Measurements from ENCODE around the gene CDYL. TPM values are rescaled to one million over a fixed set of nuclear protein-coding genes. Genes with fewer than 3 reads are reported as not detected.
"Not testable (repeated sequence)": the region's sequence is repeated elsewhere in the genome, so short reads cannot be mapped to it uniquely, and the experiment has no call there.

Gene CDYL
- total RNA-seq, 1 donor from 2014 or later, result 40.3 TPM

DNA sequence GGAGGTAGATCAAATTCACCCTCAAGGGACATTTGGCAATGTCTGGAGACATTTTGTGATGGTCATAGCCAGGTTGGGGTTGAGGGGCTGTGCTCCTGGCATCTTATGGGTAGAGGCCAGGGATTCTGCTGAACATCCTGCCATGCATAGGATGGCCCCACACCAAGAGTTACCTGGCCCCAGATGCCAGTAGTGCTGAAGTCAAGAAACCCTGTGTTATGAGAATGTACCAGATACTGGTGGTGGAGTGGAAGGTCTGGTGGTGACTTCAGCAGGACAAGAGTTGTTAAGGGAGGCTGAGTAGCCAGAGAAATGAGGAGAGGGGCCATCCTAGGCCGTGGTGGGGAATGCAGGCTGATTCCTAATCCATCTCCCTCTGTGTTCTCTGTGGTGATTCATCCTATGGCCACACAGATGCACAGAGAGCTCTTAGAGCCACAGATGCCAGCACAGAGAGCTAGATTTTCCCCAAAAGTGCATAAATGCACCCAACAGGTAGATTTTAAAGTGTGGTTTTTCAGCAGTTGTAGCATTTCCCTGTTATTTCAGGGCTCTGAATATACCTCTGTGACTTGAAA is 43.6 kb downstream of the CDYL start:
- intact Hi-C loops (cut with DNase I), result no loop called here
- DNase-seq (ENCODE audit: low spot score) (no peak), ATAC-seq (no peak)

- DNase-seq (ENCODE audit: low spot score) (no peak), ATAC-seq (no peak)
- intact Hi-C loops (cut with DNase I), result no loop called here
These were observed 44.6 kb downstream of the CDYL start for GRCh38 chr6:4820704-4821276.

GRCh38 chr6:4822476-4822875 is 46.3 kb downstream of the CDYL start:
- intact Hi-C loops (cut with DNase I), result no loop called here
- no peak for ATAC-seq
- DNase-seq (ENCODE audit: low spot score), result no peak

- intact Hi-C loops (cut with DNase I), result no loop called here
- no peak for ATAC-seq
These were observed 52.0 kb downstream of the CDYL start for GRCh38 chr6:4828187-4828698.

DNA sequence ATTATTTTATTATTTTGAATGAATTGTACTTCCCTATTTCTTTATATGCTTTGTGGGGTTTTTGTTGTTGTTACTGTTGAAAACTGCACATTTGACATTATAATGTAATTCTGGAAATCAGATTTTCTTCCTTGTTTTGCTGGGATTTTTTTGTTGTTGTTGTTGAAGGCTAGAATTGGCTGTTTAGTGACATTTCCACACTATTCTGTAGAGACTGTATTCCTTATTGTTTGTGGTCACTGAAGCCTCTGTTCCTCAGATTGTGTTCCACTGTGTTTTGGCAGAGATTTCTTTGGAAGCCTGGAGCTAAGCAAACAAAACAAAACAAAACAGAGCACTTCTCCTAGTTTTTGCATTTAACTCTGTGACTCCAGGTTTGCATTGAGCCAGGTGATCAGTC is 52.9 kb downstream of the CDYL start:
- intact Hi-C loops (cut with DNase I), result no loop called here
- ATAC-seq (no peak), DNase-seq (ENCODE audit: low spot score) (no peak)

More at GRCh38 chr6:4828187-4828698, 52.0 kb downstream of the CDYL start:
- DNase-seq (ENCODE audit: low spot score), result no peak

GRCh38 chr6:4835540-4835939 is 59.3 kb downstream of the CDYL start:
- DNase-seq (ENCODE audit: low spot score); intact Hi-C loops (cut with DNase I); ATAC-seq: not testable (repeated sequence)

DNA sequence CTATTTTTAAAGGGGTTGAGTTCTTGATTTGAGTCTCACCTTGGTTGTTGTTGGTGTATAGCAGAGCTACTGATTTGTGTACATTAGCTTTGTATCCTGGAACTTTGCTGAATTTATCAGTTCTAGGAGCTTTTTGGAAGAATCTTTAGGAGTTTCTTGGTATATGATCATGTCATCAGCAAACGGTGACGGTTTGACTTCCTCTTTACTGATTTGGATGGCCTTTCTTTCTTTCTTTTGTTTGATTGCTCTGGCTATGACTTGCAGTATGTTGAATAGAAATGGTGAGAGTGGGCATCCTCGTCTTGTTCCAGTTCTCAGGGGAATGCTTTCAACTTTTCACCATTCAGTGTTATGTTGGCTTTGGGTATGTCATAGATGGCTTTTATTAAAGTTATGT is 64.0 kb downstream of the CDYL start:
- intact Hi-C loops (cut with DNase I), result no loop called here
- ATAC-seq, result no peak
- no peak for DNase-seq (ENCODE audit: low spot score)

DNA sequence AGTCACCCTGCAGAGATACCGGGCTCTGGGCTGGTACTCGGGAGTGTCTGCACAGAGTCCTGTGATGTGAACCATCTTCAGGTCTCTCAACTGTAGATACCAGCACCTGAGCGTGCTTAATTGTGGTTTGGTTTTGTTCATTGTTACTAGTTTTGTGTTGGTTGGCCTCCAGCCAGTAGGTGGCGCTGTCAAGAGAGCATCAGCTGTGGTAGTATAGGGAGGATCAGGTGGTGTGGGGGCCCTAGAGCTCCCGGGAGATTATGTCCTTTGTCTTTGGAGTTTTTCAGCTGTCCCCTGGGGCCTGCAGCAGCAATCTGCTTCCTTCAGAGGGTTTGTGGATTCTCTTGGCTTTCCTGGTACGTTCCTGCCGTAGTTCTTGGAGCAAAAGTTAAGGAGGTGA is 67.9 kb downstream of the CDYL start:
- intact Hi-C loops (cut with DNase I), result no loop called here
- ATAC-seq (no peak), DNase-seq (ENCODE audit: low spot score) (no peak)

- ATAC-seq (no peak), DNase-seq (ENCODE audit: low spot score) (no peak)
- intact Hi-C loops (cut with DNase I), result no loop called here
These were observed 70.2 kb downstream of the CDYL start for GRCh38 chr6:4846387-4846786.

GRCh38 chr6:4848382-4849068 is 72.3 kb downstream of the CDYL start:
- no peak for DNase-seq (ENCODE audit: low spot score)
- no peak for ATAC-seq
- intact Hi-C loops (cut with DNase I), result no loop called here

GRCh38 chr6:4849226-4850022 is 73.2 kb downstream of the CDYL start:
- ATAC-seq (no peak), DNase-seq (ENCODE audit: low spot score) (no peak)
- intact Hi-C loops (cut with DNase I), result no loop called here

- ATAC-seq (no peak), DNase-seq (ENCODE audit: low spot score) (no peak)
- intact Hi-C loops (cut with DNase I), result no loop called here
These were observed 74.8 kb downstream of the CDYL start for GRCh38 chr6:4851035-4851434.

DNA sequence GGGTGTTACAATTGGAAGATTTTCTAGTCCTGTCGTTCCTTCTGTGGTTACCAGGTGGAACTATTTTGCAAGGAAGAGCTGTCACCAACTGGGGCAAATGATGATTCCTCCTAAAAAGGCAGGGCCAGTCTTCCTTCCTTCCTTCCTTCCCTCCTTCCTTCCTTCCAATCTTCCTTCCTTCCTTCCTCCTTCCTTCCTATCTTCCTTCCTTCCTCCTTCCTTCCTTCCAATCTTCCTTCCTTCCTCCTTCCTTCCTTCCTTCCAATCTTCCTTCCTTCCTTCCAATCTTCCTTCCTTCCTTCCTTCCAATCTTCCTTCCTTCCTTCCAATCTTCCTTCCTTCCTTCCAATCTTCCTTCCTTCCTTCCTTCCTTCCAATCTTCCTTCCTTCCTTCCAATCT is 76.0 kb downstream of the CDYL start:
- intact Hi-C loops (cut with DNase I); DNase-seq (ENCODE audit: low spot score): not testable (repeated sequence)

GRCh38 chr6:4852938-4853337 is 76.7 kb downstream of the CDYL start:
- ATAC-seq, result no peak
- intact Hi-C loops (cut with DNase I), result no loop called here
- DNase-seq (ENCODE audit: low spot score), result no peak

More for the DNA sequence above, 76.0 kb downstream of the CDYL start:
- not testable (repeated sequence) for ATAC-seq

- intact Hi-C loops (cut with DNase I), result no loop called here
- no peak for ATAC-seq
- no peak for DNase-seq (ENCODE audit: low spot score)
These were observed 77.1 kb downstream of the CDYL start for GRCh38 chr6:4853349-4853748.

- intact Hi-C loops (cut with DNase I), result no loop called here
- no peak for ATAC-seq
These were observed 77.7 kb downstream of the CDYL start for GRCh38 chr6:4853782-4854511.

GRCh38 chr6:4856785-4857184 is 80.6 kb downstream of the CDYL start:
- ATAC-seq (no peak), DNase-seq (ENCODE audit: low spot score) (no peak)
- intact Hi-C loops (cut with DNase I), result no loop called here

More at GRCh38 chr6:4853782-4854511, 77.7 kb downstream of the CDYL start:
- no peak for DNase-seq (ENCODE audit: low spot score)

GRCh38 chr6:4858194-4859015 is 82.2 kb downstream of the CDYL start:
- DNase-seq (ENCODE audit: low spot score), result no peak
- intact Hi-C loops (cut with DNase I), result no loop called here
- ATAC-seq, result no peak

All from sciatic nerve (tissue), 2 donors.